Measurements from ENCODE around the gene UBE2D1. TPM values are rescaled to one million over a fixed set of nuclear protein-coding genes. Genes with fewer than 3 reads are reported as not detected.
A peak's percentile ranks its signal among the peaks of the same experiment; 100 is the strongest.

UBE2D1 gene
- total RNA-seq, 1 donor from 2014 or later: 24.9 TPM

DNA sequence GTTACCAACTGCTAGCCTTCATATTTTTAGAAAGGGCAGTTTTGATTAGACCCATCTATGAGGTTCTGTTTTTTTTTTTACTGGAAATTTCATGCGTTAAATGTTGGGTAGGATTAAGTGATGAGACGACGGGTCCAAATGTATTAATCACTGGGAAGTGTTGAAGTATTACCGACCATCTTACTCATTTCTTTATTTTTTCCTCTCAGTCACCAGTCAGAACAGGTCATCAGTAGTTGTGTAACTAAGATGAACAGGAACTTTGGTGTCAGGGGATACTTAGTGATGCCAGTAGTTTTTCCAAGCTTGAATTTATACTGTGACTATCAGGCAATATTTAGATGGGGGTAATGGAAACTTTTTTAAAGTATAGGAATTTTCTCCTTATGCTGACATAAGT, 64.6 kb downstream of the UBE2D1 start:
- no peaks in the 10 kb centered on the region for H3K27me3 Mint-ChIP-seq (ENCODE audit: low read depth)
- no peak overlapping the region for H3K4me3 Mint-ChIP-seq
- H3K36me3 Mint-ChIP-seq (ENCODE audit: low read depth): peaks cover 8% of the 10 kb centered on the region
- no peak overlapping the region for H3K27ac Mint-ChIP-seq (ENCODE audit: unreplicated experiment)
- H3K4me1 Mint-ChIP-seq: no peaks in the 10 kb centered on the region
- TF ChIP-seq, protein P1, sequence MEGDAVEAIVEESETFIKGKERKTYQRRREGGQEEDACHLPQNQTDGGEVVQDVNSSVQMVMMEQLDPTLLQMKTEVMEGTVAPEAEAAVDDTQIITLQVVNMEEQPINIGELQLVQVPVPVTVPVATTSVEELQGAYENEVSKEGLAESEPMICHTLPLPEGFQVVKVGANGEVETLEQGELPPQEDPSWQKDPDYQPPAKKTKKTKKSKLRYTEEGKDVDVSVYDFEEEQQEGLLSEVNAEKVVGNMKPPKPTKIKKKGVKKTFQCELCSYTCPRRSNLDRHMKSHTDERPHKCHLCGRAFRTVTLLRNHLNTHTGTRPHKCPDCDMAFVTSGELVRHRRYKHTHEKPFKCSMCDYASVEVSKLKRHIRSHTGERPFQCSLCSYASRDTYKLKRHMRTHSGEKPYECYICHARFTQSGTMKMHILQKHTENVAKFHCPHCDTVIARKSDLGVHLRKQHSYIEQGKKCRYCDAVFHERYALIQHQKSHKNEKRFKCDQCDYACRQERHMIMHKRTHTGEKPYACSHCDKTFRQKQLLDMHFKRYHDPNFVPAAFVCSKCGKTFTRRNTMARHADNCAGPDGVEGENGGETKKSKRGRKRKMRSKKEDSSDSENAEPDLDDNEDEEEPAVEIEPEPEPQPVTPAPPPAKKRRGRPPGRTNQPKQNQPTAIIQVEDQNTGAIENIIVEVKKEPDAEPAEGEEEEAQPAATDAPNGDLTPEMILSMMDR (conservative IDR thresholded peaks at IDR 0.05): no peak
- no peak for DNase-seq (ENCODE audit: low read depth, low spot score)
- no peaks in the 10 kb centered on the region for H3K9me3 Mint-ChIP-seq

DNA sequence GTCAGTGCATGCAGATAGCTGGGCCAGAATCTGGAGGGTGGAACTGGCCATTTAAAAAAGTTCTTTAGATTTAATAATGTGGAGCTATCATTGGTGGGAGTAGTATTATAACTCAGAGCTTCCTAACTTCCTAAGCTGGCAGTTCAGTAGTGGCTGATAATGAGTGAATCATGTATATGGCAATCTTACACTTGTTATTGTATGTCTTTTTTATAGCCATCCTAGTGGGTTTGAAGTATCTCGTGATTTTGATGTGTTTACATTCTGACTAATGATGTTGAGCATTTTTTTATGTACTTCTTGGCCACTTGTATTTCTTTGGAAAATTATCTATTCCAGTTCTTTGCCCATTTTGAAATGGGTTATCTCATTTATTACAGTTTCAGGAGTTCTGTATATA, 65.8 kb downstream of the UBE2D1 start:
- DNase-seq (ENCODE audit: low read depth, low spot score): no peak
- no peaks in the 10 kb centered on the region for H3K27me3 Mint-ChIP-seq (ENCODE audit: low read depth)
- no peaks in the 10 kb centered on the region for H3K9me3 Mint-ChIP-seq
- peaks cover 8% of the 10 kb centered on the region for H3K36me3 Mint-ChIP-seq (ENCODE audit: low read depth)
- peak overlapping the region; percentile 27 for H3K27ac Mint-ChIP-seq (ENCODE audit: unreplicated experiment)
- TF ChIP-seq, protein P1 (conservative IDR thresholded peaks at IDR 0.05): no peak
- H3K4me1 Mint-ChIP-seq: no peaks in the 10 kb centered on the region
- H3K4me3 Mint-ChIP-seq: no peak overlapping the region

DNA sequence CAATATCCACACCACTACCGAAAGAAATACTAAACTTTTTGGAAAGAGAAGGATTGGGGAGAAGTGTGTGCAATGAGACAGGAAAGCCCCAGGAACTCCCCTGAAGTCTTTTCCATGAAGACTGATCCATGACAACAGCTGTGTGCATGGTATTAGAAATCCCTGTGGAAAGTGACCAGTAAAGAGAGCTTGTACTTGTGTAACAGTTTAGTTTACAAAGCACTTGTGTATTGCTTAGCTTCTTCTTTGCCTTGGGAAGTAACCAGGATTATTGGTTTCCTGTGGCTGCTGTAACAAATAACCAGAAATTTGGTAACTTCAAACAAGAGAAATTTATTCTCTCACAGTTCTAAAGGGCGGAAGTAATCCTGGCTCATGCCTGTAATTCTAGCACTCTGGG, 69.2 kb downstream of the UBE2D1 start:
- H3K4me1 Mint-ChIP-seq: no peaks in the 10 kb centered on the region
- TF ChIP-seq, protein P1 (conservative IDR thresholded peaks at IDR 0.05): no peak
- no peak overlapping the region for H3K4me3 Mint-ChIP-seq
- no peaks in the 10 kb centered on the region for H3K27me3 Mint-ChIP-seq (ENCODE audit: low read depth)
- no peaks in the 10 kb centered on the region for H3K9me3 Mint-ChIP-seq
- DNase-seq (ENCODE audit: low read depth, low spot score): no peak
- H3K36me3 Mint-ChIP-seq (ENCODE audit: low read depth): peaks cover 3% of the 10 kb centered on the region
- H3K27ac Mint-ChIP-seq (ENCODE audit: unreplicated experiment): no peak overlapping the region

DNA sequence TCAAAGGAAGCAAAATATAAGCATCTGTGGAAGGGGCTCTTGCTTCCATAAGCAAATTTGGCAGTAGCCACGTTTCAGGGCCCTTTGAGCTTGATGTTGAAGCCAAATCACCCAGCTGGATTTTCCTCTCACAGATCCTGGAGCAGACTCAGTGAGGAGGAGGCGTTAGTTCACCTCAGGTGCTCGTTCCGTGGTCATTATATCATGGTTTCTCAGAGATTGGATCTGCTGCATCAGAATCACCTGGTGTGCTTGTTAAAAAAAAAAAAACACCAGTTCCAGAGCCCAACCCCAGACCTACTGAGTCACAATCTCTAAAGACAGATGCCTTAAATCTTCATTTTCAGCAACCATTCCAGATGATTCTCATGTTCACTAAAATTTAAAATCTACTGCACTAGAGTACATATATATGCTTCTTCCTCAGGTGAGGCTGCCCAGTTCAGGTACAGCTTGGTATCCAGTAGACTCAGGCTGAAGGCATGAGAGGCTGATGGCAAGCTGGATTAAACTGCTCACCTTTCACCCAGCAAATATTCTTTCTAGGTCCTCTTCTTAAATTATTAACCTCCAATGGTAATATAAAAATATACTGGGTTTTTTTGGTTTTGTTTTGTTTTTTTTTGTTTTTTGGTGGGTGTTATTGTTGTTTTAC, 75.3 kb downstream of the UBE2D1 start:
- TF ChIP-seq, protein P1 (conservative IDR thresholded peaks at IDR 0.05): no peak
- H3K27ac Mint-ChIP-seq (ENCODE audit: unreplicated experiment): no peak overlapping the region
- peaks cover 3% of the 10 kb centered on the region for H3K9me3 Mint-ChIP-seq
- no peak overlapping the region for H3K4me3 Mint-ChIP-seq
- H3K4me1 Mint-ChIP-seq: peaks cover 8% of the 10 kb centered on the region
- DNase-seq (ENCODE audit: low read depth, low spot score): no peak
- peaks cover 5% of the 10 kb centered on the region for H3K27me3 Mint-ChIP-seq (ENCODE audit: low read depth)
- H3K36me3 Mint-ChIP-seq (ENCODE audit: low read depth): no peaks in the 10 kb centered on the region

DNA sequence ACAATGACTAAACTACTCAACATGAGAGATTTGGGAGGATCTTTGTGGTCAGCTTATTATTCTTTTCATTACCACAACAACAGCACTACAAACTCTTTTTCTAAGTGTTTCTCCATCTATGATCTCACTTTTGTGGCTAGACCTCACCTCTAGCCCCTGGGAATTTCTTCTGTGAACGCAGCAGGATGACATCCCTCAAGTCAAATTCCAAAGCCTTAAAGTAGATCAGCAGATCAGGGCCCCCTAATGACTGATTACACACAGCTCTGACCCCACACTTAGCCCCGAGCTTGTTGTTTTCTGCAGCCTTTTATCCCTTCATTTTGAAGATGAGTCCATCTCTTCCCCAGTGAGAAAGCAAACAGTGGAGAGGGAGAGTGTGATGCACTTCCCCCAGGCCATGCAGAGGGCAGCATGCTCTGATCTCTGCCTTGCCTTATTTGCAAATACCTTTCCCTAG, 77.7 kb downstream of the UBE2D1 start:
- TF ChIP-seq, protein P1 (conservative IDR thresholded peaks at IDR 0.05): no peak
- Mint-ChIP-seq H3K9me3 (peaks cover 3% of the 10 kb centered on the region), H3K27me3 (ENCODE audit: low read depth) (peaks cover 5% of the 10 kb centered on the region), H3K4me3 (no peak overlapping the region), H3K36me3 (ENCODE audit: low read depth) (no peaks in the 10 kb centered on the region), H3K27ac (ENCODE audit: unreplicated experiment) (no peak overlapping the region), H3K4me1 (peaks cover 8% of the 10 kb centered on the region)
- DNase-seq (ENCODE audit: low read depth, low spot score): no peak
